Activated CD8-positive, alpha-beta memory T cell treated with anti-CD3 and anti-CD28 coated beads, Interleukin-2, amount 50 U/mL, for 1 hour (primary cell): ENCODE results near the gene CYTH3.
"Not testable (repeated sequence)": the region's sequence is repeated elsewhere in the genome, so short reads cannot be mapped to it uniquely, and the experiment has no call there.

Experiments used
- DNase-seq: peaks from one replicate; pipeline ENCODE4 v3.0.0-alpha.2; 2020; ENCODE audit errors: extremely low read depth

The CYTH3 gene

GRCh38 chr7:6272481-6273323 is at the start of gene CYTH3:
CYTH3 (minus strand) TSS chr7:6272624; CDS start chr7:6272507, 117 bp downstream.
- DNase-seq, result no peak

- DNase-seq, result no peak
These were observed 48.4 kb upstream of the CYTH3 start for GRCh38 chr7:6320791-6321190.

GRCh38 chr7:6317797-6318438 is 45.5 kb upstream of the CYTH3 start:
- no peak for DNase-seq

- no peak for DNase-seq
These were observed 43.8 kb upstream of the CYTH3 start for GRCh38 chr7:6316226-6316625.

- DNase-seq, result no peak
These were observed 43.3 kb upstream of the CYTH3 start for GRCh38 chr7:6315746-6316145.

- no peak for DNase-seq
These were observed 38.0 kb upstream of the CYTH3 start for GRCh38 chr7:6310271-6310993.

- no peak for DNase-seq
These were observed 35.3 kb upstream of the CYTH3 start for GRCh38 chr7:6307762-6308161.

- no peak for DNase-seq
These were observed 34.0 kb upstream of the CYTH3 start for GRCh38 chr7:6306471-6306870.

- no peak for DNase-seq
These were observed 32.9 kb upstream of the CYTH3 start for GRCh38 chr7:6305330-6305729.

GRCh38 chr7:6301446-6301845 is 29.0 kb upstream of the CYTH3 start:
- not testable (repeated sequence) for DNase-seq

GRCh38 chr7:6299774-6300173 is 27.4 kb upstream of the CYTH3 start:
- no peak for DNase-seq

- no peak for DNase-seq
These were observed 22.4 kb upstream of the CYTH3 start for GRCh38 chr7:6294839-6295238.

- DNase-seq, result no peak
These were observed 20.8 kb upstream of the CYTH3 start for GRCh38 chr7:6293202-6293601.

GRCh38 chr7:6291941-6292340 is 19.5 kb upstream of the CYTH3 start:
- not testable (repeated sequence) for DNase-seq

GRCh38 chr7:6291531-6291930 is 19.1 kb upstream of the CYTH3 start:
- no peak for DNase-seq

- DNase-seq, result no peak
These were observed 17.9 kb upstream of the CYTH3 start for GRCh38 chr7:6290319-6290741.

- no peak for DNase-seq
These were observed 15.9 kb upstream of the CYTH3 start for GRCh38 chr7:6288270-6288860.

- no peak for DNase-seq
These were observed 14.1 kb upstream of the CYTH3 start for GRCh38 chr7:6286486-6286885.

GRCh38 chr7:6284461-6285360 is 12.3 kb upstream of the CYTH3 start:
- no peak for DNase-seq

GRCh38 chr7:6284055-6284400 is 11.6 kb upstream of the CYTH3 start:
- no peak for DNase-seq

GRCh38 chr7:6283391-6284054 is 11.1 kb upstream of the CYTH3 start:
- DNase-seq, result not testable (repeated sequence)
